ENCODE results near the gene AHCYL2.

DNA sequence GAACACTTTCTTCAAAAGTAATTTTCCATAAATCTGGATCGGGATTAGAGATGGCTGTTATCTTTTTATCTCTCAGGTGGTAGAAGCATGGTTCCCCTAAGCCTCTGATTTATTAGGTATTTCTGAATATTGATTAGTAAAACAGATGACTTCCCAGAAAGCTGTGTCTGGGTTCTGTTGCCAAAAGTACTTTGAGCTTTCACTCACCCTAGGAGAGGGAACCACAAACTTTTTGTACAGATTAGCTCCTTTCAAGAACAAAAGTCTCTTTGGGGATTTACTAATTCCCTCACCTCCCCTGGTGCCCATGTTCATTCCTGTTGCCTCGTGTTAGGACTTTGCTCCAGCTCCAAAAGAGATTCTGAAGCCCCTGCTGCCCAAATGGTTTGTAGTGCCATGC, 162.7 kb downstream of the AHCYL2 start:
- TF ChIP-seq POLR2A (IDR thresholded peaks at IDR 0.05) (no peak), EP300 (IDR thresholded peaks at IDR 0.05; ENCODE audit: low read depth) (no peak)
